Brain microvascular endothelial cell (primary cell): ENCODE measurements around the gene MGMT.

Experiments used
- DNase-seq: peaks from one replicate; pipeline ENCODE4 v3.0.0-alpha.2; 2020
- H3K27ac ChIP-seq: fragments of 250-450 bp; sonication (Bioruptor Pico); 2 replicates; pipeline ENCODE4 v1.5.1; 2020; ENCODE audit warnings: mild to moderate bottlenecking, moderate library complexity
- H3K27me3 ChIP-seq: fragments of 250-450 bp; sonication (Bioruptor Pico); replicated peaks from 2 replicates; pipeline ENCODE4 v1.5.1; 2020; ENCODE audit warnings: mild to moderate bottlenecking
- H3K36me3 ChIP-seq: fragments of 250-450 bp; sonication (Bioruptor Pico); replicated peaks from 2 replicates; pipeline ENCODE4 v1.5.1; 2020; ENCODE audit warnings: mild to moderate bottlenecking
- H3K4me3 ChIP-seq: 2 replicates; pipeline ENCODE4 v1.5.1; 2011; ENCODE audit warnings: low read depth, mild to moderate bottlenecking, control low read depth, low read length, moderate library complexity
- CTCF ChIP-seq: IDR thresholded peaks from 2 replicates; pipeline ENCODE4 v1.5.1; 2011; ENCODE audit warnings: low read depth, mild to moderate bottlenecking, moderate library complexity, low read length, control low read depth, inconsistent platforms; ENCODE audit errors: missing control alignments
- in situ Hi-C: cut with HindIII; loops from 2 replicates; pipeline ENCODE4 v1.10.0; 2017; ENCODE audit warnings: low sequenced_read_pairs, low pct_ligation_motif_present

Gene MGMT

GRCh38 chr10:129659508-129660268, 192.6 kb downstream of the MGMT start:
- no peaks in the 10 kb centered on the region for H3K36me3 ChIP-seq
- no peaks in the 10 kb centered on the region for H3K27me3 ChIP-seq
- DNase-seq = no peak
- no peak overlapping the region for H3K27ac ChIP-seq
- TF ChIP-seq CTCF = no peak
- no peak overlapping the region for H3K4me3 ChIP-seq
- in situ Hi-C loops = no loop called here

- in situ Hi-C loops = no loop called here
- DNase-seq = no peak
- no peak for TF ChIP-seq CTCF
Observed at GRCh38 chr10:129660569-129660968, 193.5 kb downstream of the MGMT start.

GRCh38 chr10:129662426-129662825, 195.4 kb downstream of the MGMT start:
- H3K27me3 ChIP-seq = no peaks in the 10 kb centered on the region
- no peaks in the 10 kb centered on the region for H3K36me3 ChIP-seq
- in situ Hi-C loops = no loop called here
- no peak for TF ChIP-seq CTCF
- H3K27ac ChIP-seq = no peak overlapping the region
- no peak overlapping the region for H3K4me3 ChIP-seq
- no peak for DNase-seq

More at GRCh38 chr10:129660569-129660968, 193.5 kb downstream of the MGMT start:
- Histone ChIP-seq H3K27ac (no peak overlapping the region), H3K4me3 (no peak overlapping the region), H3K36me3 (no peaks in the 10 kb centered on the region), H3K27me3 (no peaks in the 10 kb centered on the region)

- no peaks in the 10 kb centered on the region for H3K36me3 ChIP-seq
- no peak for DNase-seq
- in situ Hi-C loops = no loop called here
- no peak overlapping the region for H3K4me3 ChIP-seq
- H3K27ac ChIP-seq = no peak overlapping the region
- TF ChIP-seq CTCF = no peak
- H3K27me3 ChIP-seq = no peaks in the 10 kb centered on the region
Observed at GRCh38 chr10:129670124-129670523, 203.1 kb downstream of the MGMT start.

- no peak for DNase-seq
- in situ Hi-C loops = no loop called here
- Histone ChIP-seq H3K27me3 (no peaks in the 10 kb centered on the region), H3K36me3 (no peaks in the 10 kb centered on the region), H3K27ac (no peak overlapping the region), H3K4me3 (no peak overlapping the region)
- TF ChIP-seq CTCF = no peak
Observed at GRCh38 chr10:129673292-129673691, 206.3 kb downstream of the MGMT start.

- Histone ChIP-seq H3K27ac (no peak overlapping the region), H3K27me3 (no peaks in the 10 kb centered on the region), H3K4me3 (no peak overlapping the region), H3K36me3 (no peaks in the 10 kb centered on the region)
- no peak for TF ChIP-seq CTCF
- DNase-seq = no peak
- in situ Hi-C loops = no loop called here
Observed at GRCh38 chr10:129675027-129675769, 208.2 kb downstream of the MGMT start.
